Measurements from ENCODE around the gene TIRAP. TPM values are rescaled to one million over a fixed set of nuclear protein-coding genes. Genes with fewer than 3 reads are reported as not detected.

Gene TIRAP
- total RNA-seq, 1 experiment from 2014 or later, result 5.6 TPM

GRCh38 chr11:126338346-126339055 lies 55.6 kb downstream of the TIRAP start:
- TF ChIP-seq ZMAT4 (CRISPR knock-in tag; IDR thresholded peaks at IDR 0.05) (no peak), USF2 (CRISPR knock-in tag; IDR thresholded peaks at IDR 0.05) (no peak), ATF1 (CRISPR knock-in tag; IDR thresholded peaks at IDR 0.05) (no peak), NFYB (CRISPR knock-in tag; conservative IDR thresholded peaks at IDR 0.05; ENCODE audit: low read depth) (no peak), ZNF512 (CRISPR knock-in tag; IDR thresholded peaks at IDR 0.05; ENCODE audit: borderline replicate concordance) (no peak), AR (CRISPR knock-in tag; IDR thresholded peaks at IDR 0.05) (no peak), ZNF138 (CRISPR knock-in tag; conservative IDR thresholded peaks at IDR 0.05) (no peak), ETV6 (CRISPR knock-in tag; IDR thresholded peaks at IDR 0.05) (no peak), ZNF281 (CRISPR knock-in tag; IDR thresholded peaks at IDR 0.05) (no peak), FOXK1 (CRISPR knock-in tag; IDR thresholded peaks at IDR 0.05) (no peak), MYBL2 (CRISPR knock-in tag; IDR thresholded peaks at IDR 0.05) (no peak), GABPB1 (CRISPR knock-in tag; IDR thresholded peaks at IDR 0.05) (no peak), NFATC4 (CRISPR knock-in tag; IDR thresholded peaks at IDR 0.05) (no peak), GRHL2 (CRISPR knock-in tag; IDR thresholded peaks at IDR 0.05; ENCODE audit: insufficient replicate concordance, severe bottlenecking) (no peak), E2F1 (CRISPR knock-in tag; IDR thresholded peaks at IDR 0.05) (no peak), ZNF425 (CRISPR knock-in tag; conservative IDR thresholded peaks at IDR 0.05) (no peak), ERG (CRISPR knock-in tag; IDR thresholded peaks at IDR 0.05) (no peak), ZNF317 (CRISPR knock-in tag; IDR thresholded peaks at IDR 0.05; ENCODE audit: borderline replicate concordance, low read depth) (no peak)
- CTCF ChIA-PET, result no interaction called here

More at GRCh38 chr11:126338346-126339055, 55.6 kb downstream of the TIRAP start:
- H3K9me3 Mint-ChIP-seq, result no peaks in the 10 kb centered on the region
- POLR2A ChIA-PET, result no interaction called here
- DNase-seq (ENCODE audit: low spot score) (no peak), ATAC-seq (no peak)
- H3K36me3 Mint-ChIP-seq, result peaks cover 23% of the 10 kb centered on the region
- H3K27me3 Mint-ChIP-seq (ENCODE audit: low read depth), result no peaks in the 10 kb centered on the region
- no peak overlapping the region for H3K27ac Mint-ChIP-seq
- H3K4me3 Mint-ChIP-seq, result no peak overlapping the region
- peaks cover 21% of the 10 kb centered on the region for H3K4me1 Mint-ChIP-seq

All from WTC11 (cell line).